NCI-H2081 treated with DMSO at 0.1 percent for 48 hours (cell line): ENCODE results near the gene PDLIM5.

ENCODE experiments used
- DNase-seq: peaks from one replicate; lab custom pipeline; 2025; lab: John Stamatoyannopoulos, UW

PDLIM5 gene

GRCh38 chr4:94701631-94702300 is 250.0 kb downstream of the PDLIM5 start:
- no peak for DNase-seq

GRCh38 chr4:94711635-94712034 is 259.9 kb downstream of the PDLIM5 start:
- DNase-seq, result no peak

- no peak for DNase-seq
Measured at GRCh38 chr4:94714365-94715160, 262.8 kb downstream of the PDLIM5 start.

DNA sequence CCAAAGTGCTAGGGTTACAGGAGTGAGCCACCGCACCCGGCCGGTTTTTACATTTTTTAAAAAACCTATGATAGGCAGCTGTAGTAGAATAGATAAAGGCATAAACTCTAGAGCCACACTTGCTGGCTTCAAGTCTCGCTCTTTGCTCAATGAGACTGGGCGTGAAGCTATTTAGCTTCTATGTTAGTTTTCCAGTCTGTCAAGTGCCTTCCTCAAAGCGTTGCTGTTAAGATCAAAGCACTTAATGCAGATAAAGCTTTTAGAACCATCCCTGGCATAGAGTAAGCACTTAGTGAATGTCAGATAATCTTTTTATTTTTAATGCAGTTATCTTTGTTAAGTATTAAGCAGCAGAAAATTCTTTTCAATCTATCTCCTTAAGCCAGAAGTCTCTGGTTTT is 264.0 kb downstream of the PDLIM5 start:
- no peak for DNase-seq
